HG03571 (cell line): ENCODE measurements around the gene DAB1.
"Not testable (repeated sequence)": the region's sequence is repeated elsewhere in the genome, so short reads cannot be mapped to it uniquely, and the experiment has no call there.

Experiments
- ATAC-seq: cut with Tn5 transposase; IDR thresholded peaks from one replicate; pipeline ENCODE4 v1.9.1; 2021; ENCODE audit not compliant: unreplicated experiment

Gene DAB1

GRCh38 chr1:57362480-57362879, 61.4 kb downstream of the DAB1 start:
- ATAC-seq: no peak

GRCh38 chr1:57361516-57361915, 62.3 kb downstream of the DAB1 start:
- ATAC-seq: no peak

GRCh38 chr1:57360846-57361407, 62.9 kb downstream of the DAB1 start:
- ATAC-seq: no peak

- ATAC-seq: no peak
Measured at GRCh38 chr1:57357462-57357861, 66.4 kb downstream of the DAB1 start.

- no peak for ATAC-seq
Measured at GRCh38 chr1:57353654-57354053, 70.2 kb downstream of the DAB1 start.

GRCh38 chr1:57350610-57351009, 73.2 kb downstream of the DAB1 start:
- no peak for ATAC-seq

GRCh38 chr1:57348921-57349320, 74.9 kb downstream of the DAB1 start:
- no peak for ATAC-seq

GRCh38 chr1:57345916-57346315, 77.9 kb downstream of the DAB1 start:
- no peak for ATAC-seq

- no peak for ATAC-seq
Measured at GRCh38 chr1:57344265-57344664, 79.6 kb downstream of the DAB1 start.

GRCh38 chr1:57343298-57343915, 80.5 kb downstream of the DAB1 start:
- ATAC-seq: not testable (repeated sequence)

- no peak for ATAC-seq
Measured at GRCh38 chr1:57341721-57342120, 82.1 kb downstream of the DAB1 start.

GRCh38 chr1:57340334-57341070, 83.4 kb downstream of the DAB1 start:
- no peak for ATAC-seq

GRCh38 chr1:57337623-57338022, 86.2 kb downstream of the DAB1 start:
- no peak for ATAC-seq

- no peak for ATAC-seq
Measured at GRCh38 chr1:57336793-57337192, 87.1 kb downstream of the DAB1 start.

GRCh38 chr1:57331620-57332019, 92.2 kb downstream of the DAB1 start:
- no peak for ATAC-seq

GRCh38 chr1:57329937-57330336, 93.9 kb downstream of the DAB1 start:
- no peak for ATAC-seq

GRCh38 chr1:57329001-57329527, 94.8 kb downstream of the DAB1 start:
- no peak for ATAC-seq

- no peak for ATAC-seq
Measured at GRCh38 chr1:57327946-57328345, 95.9 kb downstream of the DAB1 start.

- ATAC-seq: no peak
Measured at GRCh38 chr1:57327336-57327735, 96.5 kb downstream of the DAB1 start.

- no peak for ATAC-seq
Measured at GRCh38 chr1:57325536-57325935, 98.3 kb downstream of the DAB1 start.

GRCh38 chr1:57325117-57325516, 98.7 kb downstream of the DAB1 start:
- no peak for ATAC-seq

- ATAC-seq: no peak
Measured at GRCh38 chr1:57324388-57324787, 99.5 kb downstream of the DAB1 start.
